CD4-positive, alpha-beta T cell (primary cell): ENCODE measurements around the gene FCN1. TPM values are rescaled to one million over a fixed set of nuclear protein-coding genes. Genes with fewer than 3 reads are reported as not detected.

Source experiments
- ATAC-seq: fragments of 200-7000 bp; cut with Tn5 transposase; one replicate; pipeline ENCODE4 v1.10.0; 2022; ENCODE audit warnings: mild to moderate bottlenecking; ENCODE audit not compliant: poor library complexity
- CTCF ChIA-PET: fragments of 350-600 bp; sonication (Branson Sonifier 250); formaldehyde crosslinking; loops from one replicate; lab custom pipeline; 2021; ENCODE audit warnings: antibody characterized with exemption, inconsistent platforms; lab: Charles Lee
- POLR2A ChIA-PET: fragments of 350-600 bp; sonication (Branson Sonifier 250); formaldehyde crosslinking; loops from one replicate; lab custom pipeline; 2021; ENCODE audit warnings: antibody characterized with exemption, inconsistent platforms; lab: Charles Lee
- DNase-seq, 14 experiments: peaks; one replicate each; pipeline ENCODE4 v3.0.0-alpha.2; 2013 to 2020; ENCODE audit warnings: mixed read lengths in 2 of 14
- H3K27ac ChIP-seq, 2 donors: one replicate each; pipeline versions ENCODE4 v1.5.1 to v1.7.0; 2013; ENCODE audit warnings: low read length in 2 of 2, low read depth in 1 of 2, mild to moderate bottlenecking in 1 of 2
- H3K27me3 ChIP-seq, 2 experiments: 1 replicate in 1 of 2; 2 replicates in 1 of 2; pipeline versions ENCODE4 v1.6.1 to v1.7.0; 2013; ENCODE audit warnings: low read length in 2 of 2, control low read depth in 1 of 2, mild to moderate bottlenecking in 1 of 2, moderate library complexity in 1 of 2; ENCODE audit not compliant: insufficient read depth in 2 of 2, control insufficient read depth in 1 of 2
- H3K36me3 ChIP-seq: one replicate; pipeline ENCODE4 v1.6.1; 2013; ENCODE audit warnings: low read length, control low read depth; ENCODE audit not compliant: insufficient read depth
- H3K4me1 ChIP-seq: one replicate; pipeline ENCODE4 v1.6.1; 2013; ENCODE audit warnings: low read length, control low read depth; ENCODE audit not compliant: insufficient read depth
- H3K4me3 ChIP-seq: one replicate; pipeline ENCODE4 v1.5.1; 2013; ENCODE audit warnings: mild to moderate bottlenecking, low read length, moderate library complexity
- H3K9me3 ChIP-seq, 2 experiments: 1 replicate in 1 of 2; 2 replicates in 1 of 2; pipeline versions ENCODE4 v1.6.1 to v1.7.0; 2013; ENCODE audit warnings: low read length in 2 of 2, mild to moderate bottlenecking in 2 of 2, control low read depth in 1 of 2, moderate library complexity in 1 of 2; ENCODE audit not compliant: control insufficient read depth in 1 of 2, insufficient read depth in 1 of 2
- H3K27ac Mint-ChIP-seq: one replicate; pipeline ENCODE4 v1.8.0; 2020; ENCODE audit warnings: mixed read lengths
- H3K27me3 Mint-ChIP-seq: one replicate; pipeline ENCODE4 v1.8.0; 2021; ENCODE audit warnings: mixed read lengths
- H3K36me3 Mint-ChIP-seq: one replicate; pipeline ENCODE4 v1.8.0; 2021; ENCODE audit warnings: low read depth, mixed read lengths
- H3K4me1 Mint-ChIP-seq: one replicate; pipeline ENCODE4 v1.8.0; 2021; ENCODE audit warnings: low read depth, mixed read lengths
- H3K4me3 Mint-ChIP-seq: one replicate; pipeline ENCODE4 v1.8.0; 2020; ENCODE audit warnings: mild to moderate bottlenecking, mixed read lengths
- H3K9me3 Mint-ChIP-seq: one replicate; pipeline ENCODE4 v1.8.0; 2020; ENCODE audit warnings: mixed read lengths
- CTCF ChIP-seq: fragments of 200-600 bp; IDR thresholded peaks from one replicate; pipeline ENCODE4 v1.8.0; 2022; ENCODE audit warnings: antibody characterized with exemption, mild to moderate bottlenecking
- intact Hi-C, 2 experiments: fragments of 100-400 bp; cut with DNase I in 1 of 2; cut with micrococcal nuclease in 1 of 2; formaldehyde crosslinking; loops; one replicate each; pipeline versions ENCODE4 v1.15.1 to v1.9.0; 2023 to 2025; cut with DNase I, micrococcal nuclease
- total RNA-seq, 174 experiments: library from RNA in 2 of 174; stranded (reverse) in 2 of 174; gene quantifications; one replicate each; pipeline ENCODE4 v1.2.3 and lab custom pipeline; 2021 to 2026

The FCN1 gene
- total RNA-seq, 2 experiments from 2014 or later, result 9.9 to 10.5 TPM

- ChIA-PET CTCF (no interaction called here), POLR2A (no interaction called here)
- Histone ChIP-seq H3K27ac (no peak overlapping the region), H3K9me3 (peaks cover 3 to 7% of the 10 kb centered on the region in 2 experiments), H3K27me3 (peaks cover 0 to 4% of the 10 kb centered on the region in 2 experiments), H3K4me1 (no peaks in the 10 kb centered on the region), H3K36me3 (no peaks in the 10 kb centered on the region), H3K4me3 (no peak overlapping the region)
- intact Hi-C loops, result no loop called here
- no peak overlapping the region for H3K27ac Mint-ChIP-seq
- peaks cover 18% of the 10 kb centered on the region for H3K27me3 Mint-ChIP-seq
- ATAC-seq (no peak), DNase-seq (peak in 1 of 14 experiments; percentile 22)
- TF ChIP-seq CTCF, result no peak
- no peak overlapping the region for H3K4me3 Mint-ChIP-seq
- H3K36me3 Mint-ChIP-seq, result no peaks in the 10 kb centered on the region
- H3K4me1 Mint-ChIP-seq, result no peaks in the 10 kb centered on the region
- no peaks in the 10 kb centered on the region for H3K9me3 Mint-ChIP-seq
Measured at GRCh38 chr9:134895908-134896833, 21.5 kb downstream of the FCN1 start.

GRCh38 chr9:134895567-134895907, 22.2 kb downstream of the FCN1 start:
- Mint-ChIP-seq H3K27ac (no peak overlapping the region), H3K9me3 (no peaks in the 10 kb centered on the region)

GRCh38 chr9:134895097-134895496, 22.6 kb downstream of the FCN1 start:
- no peak for TF ChIP-seq CTCF
- Histone ChIP-seq H3K4me3 (no peak overlapping the region), H3K9me3 (peaks cover 3 to 7% of the 10 kb centered on the region in 2 experiments), H3K4me1 (no peaks in the 10 kb centered on the region), H3K27me3 (peaks cover 0 to 4% of the 10 kb centered on the region in 2 experiments), H3K36me3 (no peaks in the 10 kb centered on the region), H3K27ac (no peak overlapping the region)
- intact Hi-C loops, result no loop called here
- peaks cover 18% of the 10 kb centered on the region for H3K27me3 Mint-ChIP-seq
- ChIA-PET CTCF (no interaction called here), POLR2A (no interaction called here)
- no peak overlapping the region for H3K27ac Mint-ChIP-seq
- no peaks in the 10 kb centered on the region for H3K36me3 Mint-ChIP-seq
- no peak overlapping the region for H3K4me3 Mint-ChIP-seq
- no peaks in the 10 kb centered on the region for H3K9me3 Mint-ChIP-seq
- no peak for ATAC-seq
- no peaks in the 10 kb centered on the region for H3K4me1 Mint-ChIP-seq
- DNase-seq, result no peak

More at GRCh38 chr9:134895567-134895907, 22.2 kb downstream of the FCN1 start:
- ATAC-seq (no peak), DNase-seq (no peak)
- TF ChIP-seq CTCF, result no peak
- POLR2A ChIA-PET, result no interaction called here
- no peaks in the 10 kb centered on the region for H3K36me3 Mint-ChIP-seq
- Histone ChIP-seq H3K27me3 (peaks cover 0 to 4% of the 10 kb centered on the region in 2 experiments), H3K4me1 (no peaks in the 10 kb centered on the region), H3K36me3 (no peaks in the 10 kb centered on the region), H3K27ac (no peak overlapping the region), H3K9me3 (peaks cover 3 to 7% of the 10 kb centered on the region in 2 experiments), H3K4me3 (no peak overlapping the region)
- CTCF ChIA-PET, result no interaction called here
- no peak overlapping the region for H3K4me3 Mint-ChIP-seq
- H3K4me1 Mint-ChIP-seq, result no peaks in the 10 kb centered on the region
- H3K27me3 Mint-ChIP-seq, result peaks cover 18% of the 10 kb centered on the region
- intact Hi-C loops, result no loop called here
